ENCODE results near the gene ALCAM.

The ALCAM gene

DNA sequence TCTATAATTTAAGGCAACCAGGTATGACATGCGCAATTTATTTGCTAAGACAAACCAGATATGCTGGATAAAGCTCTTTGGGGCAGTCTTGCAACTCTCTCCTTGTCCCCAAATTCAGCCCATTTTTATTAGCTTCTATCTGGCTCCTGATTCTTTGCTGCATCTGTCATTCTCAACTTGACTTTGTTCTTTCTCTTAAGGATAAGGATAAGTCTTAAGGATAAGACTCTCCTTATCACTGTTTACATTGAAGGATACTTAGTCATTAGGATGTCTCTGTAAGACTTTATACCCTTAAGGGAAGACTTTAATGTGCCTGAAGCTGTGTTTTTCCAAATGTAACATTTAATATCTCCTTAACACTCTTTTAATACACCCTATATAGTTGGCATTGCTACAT, 49.2 kb downstream of the ALCAM start:
- Histone ChIP-seq H3K4me1 (ENCODE audit: control insufficient read depth in 1 of 2, insufficient read depth in 2 of 2, low read length in 2 of 2) (no peaks in the 10 kb centered on the region), H3K4me3 (ENCODE audit: low read depth in 1 of 2, low read length in 2 of 2) (no peak overlapping the region), H3K27me3 (ENCODE audit: low read depth, low read length) (no peaks in the 10 kb centered on the region), H3K27ac (ENCODE audit: low read length) (no peak overlapping the region), H3K36me3 (ENCODE audit: control insufficient read depth in 1 of 2, insufficient read depth in 2 of 2, low read length in 2 of 2) (no peaks in the 10 kb centered on the region), H3K9me3 (ENCODE audit: control insufficient read depth in 1 of 2, low read length in 2 of 2) (no peaks in the 10 kb centered on the region)

DNA sequence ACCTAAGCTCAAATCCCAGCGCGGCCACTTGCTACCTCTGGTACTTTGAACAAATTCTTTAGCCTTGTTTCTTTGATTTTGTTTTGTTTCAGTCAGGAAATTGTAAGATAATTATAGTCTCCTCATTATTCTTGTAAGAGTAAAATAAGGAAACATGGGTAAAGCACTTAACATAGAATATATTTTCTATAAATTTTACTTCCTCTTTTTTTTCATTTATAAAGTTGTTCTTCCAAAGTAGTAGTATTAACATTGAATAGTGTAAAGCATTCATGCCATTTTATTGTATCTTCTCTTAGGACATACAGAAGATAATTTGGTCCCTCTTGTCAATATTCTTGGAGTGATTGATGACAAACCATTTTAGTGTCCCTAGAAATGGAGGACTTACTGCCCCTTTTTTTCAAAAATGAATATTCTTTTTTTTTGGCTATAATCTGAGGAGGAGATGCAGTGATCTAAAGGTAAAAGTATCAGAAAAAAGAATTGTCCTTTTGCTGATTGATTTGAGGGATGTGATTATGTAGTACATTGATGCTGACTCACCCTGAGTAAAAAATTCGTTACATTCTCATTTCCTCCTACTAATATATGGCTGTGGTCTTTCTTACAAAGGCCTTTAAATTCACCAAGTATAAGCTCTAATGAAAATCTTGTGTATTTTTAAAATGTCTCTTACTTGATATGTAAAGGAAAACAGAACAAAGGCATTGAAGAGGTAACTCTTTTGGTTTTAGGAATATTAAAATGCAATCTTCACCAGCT, 51.0 kb downstream of the ALCAM start:
- H3K4me3 ChIP-seq (ENCODE audit: low read depth in 1 of 2, low read length in 2 of 2), result no peak overlapping the region
- no peaks in the 10 kb centered on the region for H3K36me3 ChIP-seq (ENCODE audit: control insufficient read depth in 1 of 2, insufficient read depth in 2 of 2, low read length in 2 of 2)
- H3K4me1 ChIP-seq (ENCODE audit: control insufficient read depth in 1 of 2, insufficient read depth in 2 of 2, low read length in 2 of 2), result no peaks in the 10 kb centered on the region
- no peaks in the 10 kb centered on the region for H3K9me3 ChIP-seq (ENCODE audit: control insufficient read depth in 1 of 2, low read length in 2 of 2)
- no peak overlapping the region for H3K27ac ChIP-seq (ENCODE audit: low read length)
- H3K27me3 ChIP-seq (ENCODE audit: low read depth, low read length), result no peaks in the 10 kb centered on the region

DNA sequence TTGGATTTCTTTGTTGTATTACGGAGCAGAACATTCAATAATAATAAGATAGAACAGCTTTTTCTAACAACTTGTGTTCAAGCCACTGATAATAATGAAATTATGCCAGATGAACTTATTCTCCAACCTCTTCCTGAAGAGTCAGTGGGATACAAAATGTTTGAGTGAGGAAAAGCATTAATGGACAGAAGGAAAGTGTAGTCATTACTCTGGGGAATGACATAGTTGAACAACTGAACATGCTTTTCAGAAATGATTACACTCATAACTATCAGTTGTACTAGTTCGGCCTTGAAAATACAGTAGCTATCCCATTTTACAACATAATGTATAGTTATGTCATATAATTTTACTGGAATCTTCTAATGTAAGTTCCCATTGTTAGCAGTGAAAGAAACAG, 55.9 kb downstream of the ALCAM start:
- Histone ChIP-seq H3K27ac (ENCODE audit: low read length) (no peak overlapping the region), H3K9me3 (ENCODE audit: control insufficient read depth in 1 of 2, low read length in 2 of 2) (no peaks in the 10 kb centered on the region), H3K27me3 (ENCODE audit: low read depth, low read length) (no peaks in the 10 kb centered on the region)

GRCh38 chr3:105423397-105423796, 56.7 kb downstream of the ALCAM start:
- Histone ChIP-seq H3K27me3 (ENCODE audit: low read depth, low read length) (no peaks in the 10 kb centered on the region), H3K36me3 (ENCODE audit: control insufficient read depth in 1 of 2, insufficient read depth in 2 of 2, low read length in 2 of 2) (no peaks in the 10 kb centered on the region), H3K27ac (ENCODE audit: low read length) (no peak overlapping the region), H3K4me1 (ENCODE audit: control insufficient read depth in 1 of 2, insufficient read depth in 2 of 2, low read length in 2 of 2) (no peaks in the 10 kb centered on the region), H3K9me3 (ENCODE audit: control insufficient read depth in 1 of 2, low read length in 2 of 2) (no peaks in the 10 kb centered on the region), H3K4me3 (ENCODE audit: low read depth in 1 of 2, low read length in 2 of 2) (no peak overlapping the region)

More for the DNA sequence above, 55.9 kb downstream of the ALCAM start:
- H3K4me1 ChIP-seq (ENCODE audit: control insufficient read depth in 1 of 2, insufficient read depth in 2 of 2, low read length in 2 of 2), result no peaks in the 10 kb centered on the region
- H3K36me3 ChIP-seq (ENCODE audit: control insufficient read depth in 1 of 2, insufficient read depth in 2 of 2, low read length in 2 of 2), result no peaks in the 10 kb centered on the region
- H3K4me3 ChIP-seq (ENCODE audit: low read depth in 1 of 2, low read length in 2 of 2), result no peak overlapping the region

GRCh38 chr3:105424412-105425152, 57.9 kb downstream of the ALCAM start:
- no peaks in the 10 kb centered on the region for H3K9me3 ChIP-seq (ENCODE audit: control insufficient read depth in 1 of 2, low read length in 2 of 2)
- no peaks in the 10 kb centered on the region for H3K36me3 ChIP-seq (ENCODE audit: control insufficient read depth in 1 of 2, insufficient read depth in 2 of 2, low read length in 2 of 2)
- H3K4me3 ChIP-seq (ENCODE audit: low read depth in 1 of 2, low read length in 2 of 2), result no peak overlapping the region
- no peaks in the 10 kb centered on the region for H3K27me3 ChIP-seq (ENCODE audit: low read depth, low read length)
- no peak overlapping the region for H3K27ac ChIP-seq (ENCODE audit: low read length)
- no peaks in the 10 kb centered on the region for H3K4me1 ChIP-seq (ENCODE audit: control insufficient read depth in 1 of 2, insufficient read depth in 2 of 2, low read length in 2 of 2)

- Histone ChIP-seq H3K4me3 (ENCODE audit: low read depth in 1 of 2, low read length in 2 of 2) (no peak overlapping the region), H3K4me1 (ENCODE audit: control insufficient read depth in 1 of 2, insufficient read depth in 2 of 2, low read length in 2 of 2) (no peaks in the 10 kb centered on the region), H3K27ac (ENCODE audit: low read length) (no peak overlapping the region), H3K9me3 (ENCODE audit: control insufficient read depth in 1 of 2, low read length in 2 of 2) (no peaks in the 10 kb centered on the region), H3K27me3 (ENCODE audit: low read depth, low read length) (no peaks in the 10 kb centered on the region), H3K36me3 (ENCODE audit: control insufficient read depth in 1 of 2, insufficient read depth in 2 of 2, low read length in 2 of 2) (no peaks in the 10 kb centered on the region)
Observed at GRCh38 chr3:105425153-105425502, 58.4 kb downstream of the ALCAM start.

DNA sequence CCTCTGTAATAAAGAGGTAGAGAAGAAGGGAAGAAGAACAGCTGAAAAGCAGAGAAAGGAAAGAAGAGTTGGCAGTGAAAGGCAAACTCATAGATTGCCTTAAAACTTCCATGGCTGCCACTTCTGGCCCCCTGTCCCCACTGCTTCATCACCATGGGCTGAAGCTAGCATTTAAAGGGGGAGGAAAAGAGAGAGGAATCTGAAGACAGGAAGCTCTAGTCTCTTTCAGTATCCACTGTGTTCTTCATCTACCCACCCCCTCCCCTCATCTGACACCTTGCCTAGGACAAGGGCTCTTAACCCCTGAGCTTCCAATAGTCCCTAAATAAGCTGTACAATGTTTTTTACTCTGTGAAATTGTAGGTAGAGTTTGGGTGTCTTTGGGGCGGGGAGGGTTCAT, 60.6 kb downstream of the ALCAM start:
- no peaks in the 10 kb centered on the region for H3K4me1 ChIP-seq (ENCODE audit: control insufficient read depth in 1 of 2, insufficient read depth in 2 of 2, low read length in 2 of 2)
- no peak overlapping the region for H3K4me3 ChIP-seq (ENCODE audit: low read depth in 1 of 2, low read length in 2 of 2)
- no peaks in the 10 kb centered on the region for H3K9me3 ChIP-seq (ENCODE audit: control insufficient read depth in 1 of 2, low read length in 2 of 2)
- H3K27ac ChIP-seq (ENCODE audit: low read length), result no peak overlapping the region
- no peaks in the 10 kb centered on the region for H3K27me3 ChIP-seq (ENCODE audit: low read depth, low read length)
- H3K36me3 ChIP-seq (ENCODE audit: control insufficient read depth in 1 of 2, insufficient read depth in 2 of 2, low read length in 2 of 2), result no peaks in the 10 kb centered on the region

DNA sequence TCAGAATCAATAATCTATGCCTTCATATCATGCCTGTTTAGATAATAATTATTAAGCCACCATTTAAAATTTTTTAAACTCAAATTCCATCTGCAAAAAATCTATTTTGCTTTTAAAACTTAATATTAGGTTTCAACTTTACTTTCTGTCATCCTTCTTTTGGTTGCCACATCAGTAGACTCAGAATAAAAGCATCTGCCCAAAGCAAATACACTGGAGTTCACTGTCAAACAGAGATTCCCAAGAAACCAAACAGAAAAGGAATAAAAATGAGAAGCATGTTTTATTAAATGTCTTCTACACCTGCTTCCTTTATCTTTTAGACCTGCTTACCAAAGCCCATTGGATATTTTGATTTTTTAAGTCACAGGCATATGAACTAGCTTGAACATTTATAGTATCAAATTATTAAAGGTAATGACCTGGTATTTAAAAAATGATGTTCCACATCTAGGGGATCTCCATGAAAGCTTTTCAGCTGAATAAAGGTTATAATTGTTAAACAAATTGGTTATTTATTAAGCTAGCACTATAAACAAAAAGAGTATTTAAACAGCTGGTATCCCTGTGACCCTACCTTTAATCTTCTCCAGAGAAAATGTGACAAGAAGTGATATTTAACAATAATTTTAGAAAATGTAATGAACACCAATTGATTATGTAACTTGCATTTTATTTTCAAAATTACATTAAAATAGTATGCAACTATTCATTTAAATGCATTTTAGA, 62.5 kb downstream of the ALCAM start:
- no peak overlapping the region for H3K27ac ChIP-seq (ENCODE audit: low read length)
- H3K4me1 ChIP-seq (ENCODE audit: control insufficient read depth in 1 of 2, insufficient read depth in 2 of 2, low read length in 2 of 2), result no peaks in the 10 kb centered on the region
- no peak overlapping the region for H3K4me3 ChIP-seq (ENCODE audit: low read depth in 1 of 2, low read length in 2 of 2)
- no peaks in the 10 kb centered on the region for H3K36me3 ChIP-seq (ENCODE audit: control insufficient read depth in 1 of 2, insufficient read depth in 2 of 2, low read length in 2 of 2)
- H3K9me3 ChIP-seq (ENCODE audit: control insufficient read depth in 1 of 2, low read length in 2 of 2), result no peaks in the 10 kb centered on the region
- no peaks in the 10 kb centered on the region for H3K27me3 ChIP-seq (ENCODE audit: low read depth, low read length)

GRCh38 chr3:105430455-105430854, 63.7 kb downstream of the ALCAM start:
- no peaks in the 10 kb centered on the region for H3K4me1 ChIP-seq (ENCODE audit: control insufficient read depth in 1 of 2, insufficient read depth in 2 of 2, low read length in 2 of 2)
- H3K27me3 ChIP-seq (ENCODE audit: low read depth, low read length), result no peaks in the 10 kb centered on the region
- H3K4me3 ChIP-seq (ENCODE audit: low read depth in 1 of 2, low read length in 2 of 2), result no peak overlapping the region
- H3K9me3 ChIP-seq (ENCODE audit: control insufficient read depth in 1 of 2, low read length in 2 of 2), result no peaks in the 10 kb centered on the region
- H3K36me3 ChIP-seq (ENCODE audit: control insufficient read depth in 1 of 2, insufficient read depth in 2 of 2, low read length in 2 of 2), result no peaks in the 10 kb centered on the region
- H3K27ac ChIP-seq (ENCODE audit: low read length), result no peak overlapping the region

DNA sequence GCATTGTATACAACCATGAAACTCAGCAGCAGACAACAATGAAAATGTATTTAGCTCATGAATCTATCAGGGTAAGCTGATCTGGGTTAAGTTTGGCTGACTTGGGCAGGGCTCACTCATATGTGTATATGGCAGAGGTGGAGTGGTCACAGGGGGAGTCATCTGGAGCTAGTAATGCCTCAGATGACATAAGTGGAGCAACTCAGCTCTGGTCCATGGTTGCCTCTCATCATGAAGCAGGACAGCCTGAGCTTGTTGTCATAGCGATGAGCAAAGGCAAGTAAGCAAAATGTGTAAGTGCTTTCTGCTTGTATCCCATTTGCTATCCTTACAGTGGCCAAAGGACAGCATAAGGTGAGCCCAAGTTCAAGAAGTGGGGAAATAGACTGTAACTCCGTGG, 64.5 kb downstream of the ALCAM start:
- H3K27ac ChIP-seq (ENCODE audit: low read length), result no peak overlapping the region
- H3K9me3 ChIP-seq (ENCODE audit: control insufficient read depth in 1 of 2, low read length in 2 of 2), result no peaks in the 10 kb centered on the region
- H3K36me3 ChIP-seq (ENCODE audit: control insufficient read depth in 1 of 2, insufficient read depth in 2 of 2, low read length in 2 of 2), result no peaks in the 10 kb centered on the region
- H3K4me3 ChIP-seq (ENCODE audit: low read depth in 1 of 2, low read length in 2 of 2), result no peak overlapping the region
- no peaks in the 10 kb centered on the region for H3K27me3 ChIP-seq (ENCODE audit: low read depth, low read length)
- no peaks in the 10 kb centered on the region for H3K4me1 ChIP-seq (ENCODE audit: control insufficient read depth in 1 of 2, insufficient read depth in 2 of 2, low read length in 2 of 2)

GRCh38 chr3:105435277-105435676, 68.6 kb downstream of the ALCAM start:
- H3K36me3 ChIP-seq (ENCODE audit: control insufficient read depth in 1 of 2, insufficient read depth in 2 of 2, low read length in 2 of 2), result no peaks in the 10 kb centered on the region
- H3K4me3 ChIP-seq (ENCODE audit: low read depth in 1 of 2, low read length in 2 of 2), result no peak overlapping the region
- H3K9me3 ChIP-seq (ENCODE audit: control insufficient read depth in 1 of 2, low read length in 2 of 2), result no peaks in the 10 kb centered on the region
- no peak overlapping the region for H3K27ac ChIP-seq (ENCODE audit: low read length)
- no peaks in the 10 kb centered on the region for H3K4me1 ChIP-seq (ENCODE audit: control insufficient read depth in 1 of 2, insufficient read depth in 2 of 2, low read length in 2 of 2)
- H3K27me3 ChIP-seq (ENCODE audit: low read depth, low read length), result no peaks in the 10 kb centered on the region

All from muscle layer of duodenum (tissue), 2 donors.